ENCODE data around the gene ZNF197. TPM values are rescaled to one million over a fixed set of nuclear protein-coding genes. Genes with fewer than 3 reads are reported as not detected.

The ZNF197 gene
- total and polyA plus RNA-seq, 2 of the 8 experiments (the other 6 are each of a cell fraction or from before 2014, with no cell fraction given), result 3.9 to 16.8 TPM

GRCh38 chr3:44612678-44613077, 12.2 kb upstream of the ZNF197 start:
- POLR2A ChIA-PET (ENCODE audit: partially characterized antibody), result no interaction called here

More at GRCh38 chr3:44612678-44613077, 12.2 kb upstream of the ZNF197 start:
- Histone ChIP-seq H4K5ac (ENCODE audit: insufficient read length, low read depth, low read length) (no peak overlapping the region), H3K23me2 (ENCODE audit: low read depth, low read length) (no peaks in the 10 kb centered on the region), H2BK5ac (ENCODE audit: low read depth, low read length) (no peak overlapping the region), H3K27me3 (replicated peaks in 1 of 4; ENCODE audit: control insufficient read depth in 3 of 4, extremely low read depth in 1 of 4, insufficient read depth in 3 of 4, low read length in 3 of 4) (no peaks in the 10 kb centered on the region), H3K9ac (replicated peaks in 1 of 4; ENCODE audit: extremely low read depth in 1 of 4, low read depth in 3 of 4, low read length in 3 of 4) (no peak overlapping the region), H3K14ac (ENCODE audit: insufficient read length) (no peak overlapping the region), H2BK15ac (ENCODE audit: low read length) (no peak overlapping the region), H3K4me3 (ENCODE audit: extremely low read depth in 1 of 4, insufficient read depth in 2 of 4, low read depth in 3 of 4, low read length in 4 of 4) (no peak overlapping the region), H4K20me1 (replicated peaks in 1 of 2; ENCODE audit: control insufficient read depth in 1 of 2, insufficient read depth in 2 of 2, low read length in 2 of 2) (no peaks in the 10 kb centered on the region), H3K4me2 (ENCODE audit: insufficient read depth in 1 of 2, low read depth in 2 of 2, low read length in 2 of 2) (no peak overlapping the region), H3K9me3 (ENCODE audit: insufficient read depth in 2 of 2, low read depth in 1 of 2, low read length in 1 of 2) (peaks cover 6 to 7% of the 10 kb centered on the region in 2 experiments; a peak in 3 of 4 replicates), H2AFZ (ENCODE audit: low read length) (no peak overlapping the region), H4K91ac (replicated peaks; ENCODE audit: insufficient read length, low read length) (no peak overlapping the region), H2BK120ac (replicated peaks; ENCODE audit: low read depth, low read length) (no peak overlapping the region), H4K8ac (ENCODE audit: extremely low read depth, insufficient read depth, low read length) (no peak overlapping the region), H3K27ac (ENCODE audit: low read depth, low read length) (no peak overlapping the region), H2AK5ac (ENCODE audit: low read depth, low read length) (no peak overlapping the region), H3K4ac (replicated peaks; ENCODE audit: insufficient read length, low read depth, low read length) (no peak overlapping the region), H3K79me2 (ENCODE audit: control insufficient read depth in 1 of 2, insufficient read depth in 2 of 2, low read length in 2 of 2) (no peaks in the 10 kb centered on the region), H3K18ac (ENCODE audit: extremely low read depth, low read length) (no peak overlapping the region), H3K56ac (replicated peaks; ENCODE audit: insufficient read length, low read depth, low read length) (no peak overlapping the region), H3K23ac (ENCODE audit: insufficient read length) (no peak overlapping the region), H3K4me1 (replicated peaks in 1 of 4; ENCODE audit: control insufficient read depth in 3 of 4, insufficient read depth in 4 of 4, low read length in 3 of 4) (no peaks in the 10 kb centered on the region), H2BK12ac (ENCODE audit: low read depth, low read length) (no peak overlapping the region), H3K79me1 (ENCODE audit: low read depth, low read length) (no peaks in the 10 kb centered on the region), H3K36me3 (ENCODE audit: control insufficient read depth in 2 of 4, insufficient read depth in 4 of 4, low read length in 3 of 4) (no peaks in the 10 kb centered on the region), H2BK20ac (ENCODE audit: low read length) (no peak overlapping the region)
- TF ChIP-seq POLR2AphosphoS5 (IDR thresholded peaks at IDR 0.05; ENCODE audit: low read depth, low read length) (no peak), CBX5 (IDR thresholded peaks at IDR 0.05; ENCODE audit: low read depth, low read length) (no peak), KDM4A (IDR thresholded peaks at IDR 0.05; ENCODE audit: low read depth, low read length, severe bottlenecking) (no peak)
- CTCF ChIA-PET (ENCODE audit: partially characterized antibody), result no interaction called here
- FAIRE-seq (no peak), DNase-seq (ENCODE audit: low read depth in 1 of 2, low spot score in 2 of 2) (no peak)
